Loucy (cell line): ENCODE data around the gene MAPK1.
A peak's percentile ranks its signal among the peaks of the same experiment; 100 is the strongest.

Experiments used
- CTCF ChIP-seq: fragments of 200-600 bp; sonication (generic); conservative IDR thresholded peaks from 2 replicates; pipeline ENCODE4 v1.5.1; 2014; ENCODE audit warnings: mild to moderate bottlenecking, antibody characterized with exemption, low read length
- EZH2phosphoT487 ChIP-seq: fragments of 200-600 bp; IDR thresholded peaks from 2 replicates; pipeline ENCODE4 v1.6.1; 2018; ENCODE audit warnings: antibody characterized with exemption, mild to moderate bottlenecking, moderate library complexity, borderline replicate concordance

DNA sequence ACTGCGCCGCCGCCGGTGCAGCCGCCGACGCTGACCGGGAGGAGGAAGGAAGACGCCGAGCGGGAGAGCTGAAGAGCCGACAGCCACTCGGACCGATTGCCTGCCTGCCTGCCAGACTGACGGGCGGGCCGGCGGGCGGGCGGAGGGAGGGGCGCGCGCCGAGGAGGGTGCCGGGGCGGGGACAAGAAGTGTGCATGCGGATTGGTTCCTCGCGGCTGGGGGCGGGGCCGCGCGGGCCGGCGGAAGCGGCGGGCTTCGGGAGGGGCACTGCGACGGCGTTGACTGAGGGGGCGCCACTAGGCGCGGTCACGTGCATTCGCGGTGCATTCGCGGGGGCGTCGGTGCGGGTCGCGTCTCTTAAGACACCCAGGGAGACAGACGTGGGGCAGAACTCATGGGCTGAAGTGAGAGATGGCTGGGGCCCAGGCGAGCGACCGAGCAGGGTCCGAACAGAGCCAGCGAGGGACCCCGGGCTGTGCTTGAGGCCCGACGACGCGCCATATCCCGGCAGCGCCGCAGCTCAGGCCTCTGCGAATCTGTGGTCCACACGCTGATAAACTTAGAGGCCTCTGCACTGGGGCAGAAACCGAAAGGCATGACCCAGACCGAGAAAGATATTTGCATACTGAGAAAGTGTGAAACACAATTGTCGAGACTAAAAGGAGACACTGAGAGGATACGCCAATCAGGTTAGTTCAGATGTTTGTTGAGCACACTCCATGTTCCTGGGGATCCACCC, at the start of gene MAPK1:
- TF ChIP-seq EZH2phosphoT487, result no peak
- peak; percentile 38 for TF ChIP-seq CTCF
